ENCODE results near the gene LRRC36. TPM values are rescaled to one million over a fixed set of nuclear protein-coding genes. Genes with fewer than 3 reads are reported as not detected.

LRRC36 gene
- total RNA-seq, 1 donor from 2014 or later, result 24.1 TPM

- peaks cover 2% of the 10 kb centered on the region for H3K36me3 Mint-ChIP-seq (ENCODE audit: low read depth, unreplicated experiment)
- no peak for DNase-seq (ENCODE audit: low spot score)
- no peaks in the 10 kb centered on the region for H3K27me3 Mint-ChIP-seq (ENCODE audit: unreplicated experiment)
- H3K4me1 Mint-ChIP-seq (ENCODE audit: unreplicated experiment), result no peaks in the 10 kb centered on the region
- no peaks in the 10 kb centered on the region for H3K9me3 Mint-ChIP-seq (ENCODE audit: unreplicated experiment)
- H3K27ac Mint-ChIP-seq (ENCODE audit: unreplicated experiment), result no peak overlapping the region
- H3K4me3 Mint-ChIP-seq (ENCODE audit: unreplicated experiment), result no peak overlapping the region
- no peak for TF ChIP-seq CTCF (IDR thresholded peaks at IDR 0.05; ENCODE audit: unreplicated experiment)
Observed at GRCh38 chr16:67333315-67333714, 6.7 kb downstream of the LRRC36 start.

- Mint-ChIP-seq H3K27ac (ENCODE audit: unreplicated experiment) (no peak overlapping the region), H3K4me3 (ENCODE audit: unreplicated experiment) (no peak overlapping the region), H3K9me3 (ENCODE audit: unreplicated experiment) (no peaks in the 10 kb centered on the region), H3K36me3 (ENCODE audit: low read depth, unreplicated experiment) (peaks cover 2% of the 10 kb centered on the region), H3K27me3 (ENCODE audit: unreplicated experiment) (no peaks in the 10 kb centered on the region), H3K4me1 (ENCODE audit: unreplicated experiment) (no peaks in the 10 kb centered on the region)
- no peak for DNase-seq (ENCODE audit: low spot score)
- TF ChIP-seq CTCF (IDR thresholded peaks at IDR 0.05; ENCODE audit: unreplicated experiment), result no peak
Observed at GRCh38 chr16:67336116-67336515, 9.5 kb downstream of the LRRC36 start.

GRCh38 chr16:67336648-67337047 is 10.0 kb downstream of the LRRC36 start:
- no peak for DNase-seq (ENCODE audit: low spot score)
- Mint-ChIP-seq H3K27ac (ENCODE audit: unreplicated experiment) (no peak overlapping the region), H3K27me3 (ENCODE audit: unreplicated experiment) (no peaks in the 10 kb centered on the region), H3K4me3 (ENCODE audit: unreplicated experiment) (no peak overlapping the region), H3K4me1 (ENCODE audit: unreplicated experiment) (no peaks in the 10 kb centered on the region), H3K36me3 (ENCODE audit: low read depth, unreplicated experiment) (peaks cover 2% of the 10 kb centered on the region), H3K9me3 (ENCODE audit: unreplicated experiment) (no peaks in the 10 kb centered on the region)
- TF ChIP-seq CTCF (IDR thresholded peaks at IDR 0.05; ENCODE audit: unreplicated experiment), result no peak

- peaks cover 2% of the 10 kb centered on the region for H3K36me3 Mint-ChIP-seq (ENCODE audit: low read depth, unreplicated experiment)
- H3K9me3 Mint-ChIP-seq (ENCODE audit: unreplicated experiment), result no peaks in the 10 kb centered on the region
- no peak for TF ChIP-seq CTCF (IDR thresholded peaks at IDR 0.05; ENCODE audit: unreplicated experiment)
- H3K27me3 Mint-ChIP-seq (ENCODE audit: unreplicated experiment), result no peaks in the 10 kb centered on the region
- no peak overlapping the region for H3K4me3 Mint-ChIP-seq (ENCODE audit: unreplicated experiment)
- DNase-seq (ENCODE audit: low spot score), result no peak
- no peak overlapping the region for H3K27ac Mint-ChIP-seq (ENCODE audit: unreplicated experiment)
- no peaks in the 10 kb centered on the region for H3K4me1 Mint-ChIP-seq (ENCODE audit: unreplicated experiment)
Observed at GRCh38 chr16:67339453-67339852, 12.8 kb downstream of the LRRC36 start.

GRCh38 chr16:67341250-67341649 is 14.6 kb downstream of the LRRC36 start:
- no peaks in the 10 kb centered on the region for H3K9me3 Mint-ChIP-seq (ENCODE audit: unreplicated experiment)
- H3K4me3 Mint-ChIP-seq (ENCODE audit: unreplicated experiment), result no peak overlapping the region
- no peak for TF ChIP-seq CTCF (IDR thresholded peaks at IDR 0.05; ENCODE audit: unreplicated experiment)
- peaks cover 11% of the 10 kb centered on the region for H3K4me1 Mint-ChIP-seq (ENCODE audit: unreplicated experiment)
- no peaks in the 10 kb centered on the region for H3K36me3 Mint-ChIP-seq (ENCODE audit: low read depth, unreplicated experiment)
- no peak overlapping the region for H3K27ac Mint-ChIP-seq (ENCODE audit: unreplicated experiment)
- no peaks in the 10 kb centered on the region for H3K27me3 Mint-ChIP-seq (ENCODE audit: unreplicated experiment)
- DNase-seq (ENCODE audit: low spot score), result no peak
